Gastroesophageal sphincter (tissue), 4 donors: ENCODE measurements around the gene PLXNB3. TPM values are rescaled to one million over a fixed set of nuclear protein-coding genes. Genes with fewer than 3 reads are reported as not detected.

Source experiments
- ATAC-seq: fragments of 150-250 bp; one replicate; pipeline ENCODE4 v1.9.1; 2016; ENCODE audit warnings: mild to moderate bottlenecking, moderate library complexity
- H3K27ac ChIP-seq, 4 donors: fragments of 200-600 bp; sonication (generic) in 3 of 4; 1 replicate in 3 of 4; 2 replicates in 1 of 4; pipeline ENCODE4 v1.5.1; 2016 to 2019
- H3K27me3 ChIP-seq: fragments of 200-600 bp; sonication (generic); one replicate; pipeline ENCODE4 v1.5.1; 2019
- H3K36me3 ChIP-seq, 2 donors: fragments of 200-600 bp; sonication (generic); one replicate each; pipeline ENCODE4 v1.5.1; 2019; ENCODE audit warnings: control low read depth in 1 of 2
- H3K4me1 ChIP-seq, 3 donors: fragments of 200-600 bp; sonication (generic); 1 replicate in 2 of 3; 2 replicates in 1 of 3; pipeline ENCODE4 v1.5.1; 2016 to 2019; ENCODE audit warnings: control low read depth in 2 of 3
- H3K4me3 ChIP-seq, 2 donors: fragments of 200-600 bp; sonication (generic); one replicate each; pipeline ENCODE4 v1.5.1; 2019; ENCODE audit warnings: mild to moderate bottlenecking in 1 of 2, moderate library complexity in 1 of 2
- H3K9me3 ChIP-seq, 3 donors: fragments of 200-600 bp; sonication (generic); one replicate each; pipeline ENCODE4 v1.5.1; 2017 to 2019; ENCODE audit warnings: control low read depth in 2 of 3
- EP300 ChIP-seq: sonication (generic); formaldehyde crosslinking; IDR thresholded peaks from one replicate; pipeline ENCODE4 v1.6.1; 2017; ENCODE audit warnings: antibody characterized with exemption, mild to moderate bottlenecking
- POLR2A ChIP-seq, 2 donors: fragments of 450-650 bp; IDR thresholded peaks; one replicate each; pipeline ENCODE4 v1.6.1; 2017; ENCODE audit warnings: antibody characterized with exemption in 2 of 2, mild to moderate bottlenecking in 2 of 2, moderate library complexity in 1 of 2
- POLR2AphosphoS5 ChIP-seq: sonication (generic); formaldehyde crosslinking; IDR thresholded peaks from one replicate; pipeline ENCODE4 v1.6.1; 2017; ENCODE audit warnings: antibody characterized with exemption
- WGBS, 2 donors: methylation state at CpG; one replicate each; pipeline ENCODE4 v1.1.5; 2018; ENCODE audit warnings: low coverage in 1 of 2; 5-methylcytosine and 5-hydroxymethylcytosine counted together
- total RNA-seq, 4 donors: library from RNA; depleted of rRNA; stranded (reverse); fragments of >200 nt; gene quantifications; one replicate each; pipeline ENCODE4 v1.1.0, GENCODE V29; 2016
- TF ChIP-seq, protein P1 (sequence below), 4 experiments: fragments of 200-600 bp in 2 of 4; fragments of 450-650 bp in 2 of 4; sonication (generic) in 1 of 4; IDR thresholded peaks; one replicate each; pipeline ENCODE4 v1.5.1; 2017 to 2019; ENCODE audit warnings: antibody characterized with exemption in 4 of 4, mild to moderate bottlenecking in 2 of 4, moderate library complexity in 2 of 4

Gene PLXNB3
- total RNA-seq, 4 donors from 2014 or later: 9.2 to 19.2 (median 16.8) TPM

DNA sequence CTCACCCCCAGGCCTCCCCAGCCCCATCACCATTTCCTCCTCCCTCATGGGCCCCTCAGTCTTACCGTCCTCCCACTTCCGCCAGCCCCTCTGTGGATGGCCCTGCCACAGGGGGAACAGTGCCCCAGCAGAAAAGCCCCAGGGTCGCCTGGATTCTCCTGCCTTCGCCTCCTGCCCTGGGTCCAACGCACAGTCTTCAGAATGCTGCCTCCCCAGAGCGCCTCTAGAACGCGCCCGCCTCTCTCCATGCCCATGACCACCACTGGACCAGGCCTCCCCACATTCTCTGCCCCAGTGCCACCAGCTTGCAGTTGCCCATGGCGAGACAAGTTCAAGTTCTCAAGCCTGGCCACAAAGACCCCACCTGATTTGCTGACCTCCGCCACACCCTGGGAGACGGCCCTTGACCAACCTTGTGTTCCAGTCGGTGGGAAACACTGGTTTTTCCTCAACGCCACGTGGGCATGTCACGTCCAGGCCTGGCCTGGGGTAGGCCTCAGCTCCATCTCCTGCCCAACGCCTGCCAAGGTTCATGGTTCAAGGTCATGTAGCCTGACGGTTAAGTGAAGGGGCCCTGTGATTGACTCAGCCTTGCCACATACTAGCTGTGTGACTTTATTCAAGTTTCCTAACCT is 634 bp upstream of the PLXNB3 start:
- peaks cover 0 to 2% of the 10 kb centered on the region in 2 donors for H3K36me3 ChIP-seq
- H3K4me3 ChIP-seq: no peak overlapping the region
- peaks cover 0 to 36% (median 4%) of the 10 kb centered on the region in 3 donors for H3K4me1 ChIP-seq
- ATAC-seq: no peak
- TF ChIP-seq EP300: no peak
- TF ChIP-seq, protein P1, sequence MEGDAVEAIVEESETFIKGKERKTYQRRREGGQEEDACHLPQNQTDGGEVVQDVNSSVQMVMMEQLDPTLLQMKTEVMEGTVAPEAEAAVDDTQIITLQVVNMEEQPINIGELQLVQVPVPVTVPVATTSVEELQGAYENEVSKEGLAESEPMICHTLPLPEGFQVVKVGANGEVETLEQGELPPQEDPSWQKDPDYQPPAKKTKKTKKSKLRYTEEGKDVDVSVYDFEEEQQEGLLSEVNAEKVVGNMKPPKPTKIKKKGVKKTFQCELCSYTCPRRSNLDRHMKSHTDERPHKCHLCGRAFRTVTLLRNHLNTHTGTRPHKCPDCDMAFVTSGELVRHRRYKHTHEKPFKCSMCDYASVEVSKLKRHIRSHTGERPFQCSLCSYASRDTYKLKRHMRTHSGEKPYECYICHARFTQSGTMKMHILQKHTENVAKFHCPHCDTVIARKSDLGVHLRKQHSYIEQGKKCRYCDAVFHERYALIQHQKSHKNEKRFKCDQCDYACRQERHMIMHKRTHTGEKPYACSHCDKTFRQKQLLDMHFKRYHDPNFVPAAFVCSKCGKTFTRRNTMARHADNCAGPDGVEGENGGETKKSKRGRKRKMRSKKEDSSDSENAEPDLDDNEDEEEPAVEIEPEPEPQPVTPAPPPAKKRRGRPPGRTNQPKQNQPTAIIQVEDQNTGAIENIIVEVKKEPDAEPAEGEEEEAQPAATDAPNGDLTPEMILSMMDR (IDR thresholded peaks at IDR 0.05): no peak
- TF ChIP-seq POLR2A (IDR thresholded peaks at IDR 0.05): no peak
- no peak for TF ChIP-seq POLR2AphosphoS5
- no peaks in the 10 kb centered on the region for H3K9me3 ChIP-seq
- H3K27ac ChIP-seq: no peak overlapping the region
- no peaks in the 10 kb centered on the region for H3K27me3 ChIP-seq
- WGBS, 2 donors: 68% methylated on average over 5 of the region's 18 CpGs; no CpG with 5 or more reads in 1 of the 2 donors

DNA sequence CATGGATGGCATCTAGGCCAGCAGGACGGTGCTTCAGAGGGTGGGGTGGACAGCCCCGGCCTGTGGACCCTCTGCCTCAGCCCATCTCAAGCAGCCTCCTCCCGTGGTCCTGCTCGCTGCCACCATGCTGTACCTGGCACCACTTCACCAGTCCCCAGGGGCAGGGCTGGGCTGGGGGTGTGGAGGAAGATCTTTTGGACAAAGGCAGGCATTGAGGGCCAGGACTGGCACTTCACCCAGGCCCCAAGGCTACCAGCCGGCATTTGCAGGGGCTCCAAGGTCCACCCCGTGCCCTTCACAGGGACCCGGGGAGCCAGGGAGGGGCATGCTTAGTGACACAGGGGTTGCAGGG is 713 bp downstream of the PLXNB3 start:
- Histone ChIP-seq H3K27ac (peak overlapping the region; percentile 15 to 83 (median 78)), H3K4me3 (peak overlapping the region; percentile 33 to 46), H3K36me3 (peaks cover 0 to 16% of the 10 kb centered on the region in 2 donors), H3K27me3 (no peaks in the 10 kb centered on the region), H3K9me3 (no peaks in the 10 kb centered on the region), H3K4me1 (peaks cover 0 to 36% (median 4%) of the 10 kb centered on the region in 3 donors)
- ATAC-seq: no peak
- TF ChIP-seq POLR2A (IDR thresholded peaks at IDR 0.05) (no peak), POLR2AphosphoS5 (no peak), EP300 (no peak)
- TF ChIP-seq, protein P1 (IDR thresholded peaks at IDR 0.05): no peak
- no CpG with 5 or more reads among the region's 7 CpGs for WGBS, 2 donors

DNA sequence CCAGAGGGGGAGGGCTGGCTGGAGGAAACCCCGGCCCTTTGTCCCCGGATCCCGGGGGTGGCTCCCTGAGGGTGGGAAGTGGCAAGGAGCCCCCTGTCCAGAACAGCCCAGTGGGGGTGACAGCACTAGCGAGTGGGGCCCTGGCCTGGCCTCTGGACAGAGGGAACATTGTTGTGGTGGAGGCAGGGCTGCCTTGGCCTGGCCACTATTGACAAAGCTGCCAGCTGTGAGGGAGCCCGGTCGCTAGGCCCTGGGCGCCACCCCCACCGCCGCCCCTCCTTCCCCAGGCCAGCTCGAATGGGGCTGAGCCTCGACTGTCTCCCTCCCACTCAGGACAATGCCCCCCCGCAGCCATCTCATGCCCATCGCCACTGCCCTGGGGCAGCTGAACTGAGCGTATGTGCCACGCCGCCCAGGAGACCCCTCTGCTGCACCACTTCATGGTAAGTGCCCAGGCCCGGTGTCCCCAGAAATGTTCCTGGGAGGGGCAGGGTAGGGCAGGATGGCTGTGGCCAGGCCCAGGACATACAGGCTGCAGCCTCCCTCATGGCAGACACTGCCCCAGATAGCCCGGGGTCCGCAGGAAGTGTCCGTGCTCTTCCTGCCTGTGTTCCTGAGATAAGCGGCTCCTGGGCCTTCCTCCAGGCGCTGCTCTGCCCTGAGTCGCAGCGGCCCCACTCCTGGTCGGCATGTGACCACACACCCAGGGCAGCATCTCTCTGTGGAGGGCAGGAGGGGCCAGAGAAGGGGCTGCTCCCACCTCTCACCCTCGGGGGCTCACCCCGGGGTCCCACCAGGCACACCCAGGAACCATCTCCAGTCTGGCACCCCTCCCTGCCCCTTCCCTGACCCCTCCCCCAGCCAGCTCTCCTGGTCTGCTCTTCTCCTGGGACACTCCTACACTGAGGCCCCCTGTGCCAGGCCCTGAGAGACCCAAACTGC is 1.4 kb downstream of the PLXNB3 start:
- Histone ChIP-seq H3K27me3 (no peaks in the 10 kb centered on the region), H3K27ac (peak overlapping the region; percentile 15 to 83 (median 78)), H3K4me1 (peaks cover 0 to 36% (median 4%) of the 10 kb centered on the region in 3 donors), H3K36me3 (peaks cover 0 to 22% of the 10 kb centered on the region in 2 donors), H3K4me3 (peak overlapping the region; percentile 33 to 46), H3K9me3 (no peaks in the 10 kb centered on the region)
- WGBS, 2 donors: 80% methylated on average over 1 of the region's 27 CpGs; no CpG with 5 or more reads in 1 of the 2 donors
- TF ChIP-seq POLR2A (IDR thresholded peaks at IDR 0.05): no peak
- TF ChIP-seq, protein P1 (IDR thresholded peaks at IDR 0.05): no peak
- no peak for TF ChIP-seq EP300
- no peak for TF ChIP-seq POLR2AphosphoS5
- ATAC-seq: peak; percentile 4

DNA sequence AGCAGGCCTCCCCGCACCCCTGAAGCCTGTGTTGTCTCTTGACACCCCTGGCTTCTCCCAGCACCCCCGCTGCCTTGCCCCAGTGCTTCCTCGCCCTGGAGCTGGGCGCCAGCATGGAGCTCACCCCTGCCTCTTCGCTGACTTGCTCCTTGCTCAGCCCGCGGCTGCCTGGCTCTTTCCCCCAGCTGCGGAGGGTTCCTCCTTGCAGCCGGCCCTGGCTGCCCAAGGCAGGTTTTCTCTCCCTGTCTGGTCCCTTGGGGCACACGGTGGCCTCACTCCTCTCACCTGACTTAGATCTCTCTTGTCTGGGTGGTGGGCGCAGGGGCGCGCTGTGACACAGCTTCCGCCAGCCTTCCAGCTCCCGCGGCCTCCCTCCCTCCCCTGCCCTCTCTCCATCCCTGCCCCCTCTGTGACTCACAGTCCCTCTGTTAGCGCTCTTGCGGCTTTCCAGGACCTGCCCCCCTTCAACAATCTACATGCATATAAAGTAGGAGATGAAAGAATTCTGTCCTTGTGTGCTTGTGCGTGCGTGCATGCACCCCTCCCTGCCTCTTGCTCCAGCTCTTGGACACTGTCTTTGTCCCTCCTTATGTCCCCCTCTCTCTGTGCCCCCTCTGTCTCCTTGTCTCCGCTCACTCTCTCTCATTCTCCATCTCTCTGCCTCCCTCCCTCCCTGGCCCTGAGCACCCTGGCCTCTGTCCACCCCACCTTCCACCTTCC is 2.2 kb downstream of the PLXNB3 start:
- peaks cover 0 to 36% (median 4%) of the 10 kb centered on the region in 3 donors for H3K4me1 ChIP-seq
- H3K4me3 ChIP-seq: peak overlapping the region; percentile 33 to 46
- peak; percentile 45 for ATAC-seq
- peaks cover 0 to 30% of the 10 kb centered on the region in 2 donors for H3K36me3 ChIP-seq
- 0 to 61% methylated on average over 3 to 13 of the region's 21 CpGs for WGBS, 2 donors
- H3K9me3 ChIP-seq: no peaks in the 10 kb centered on the region
- no peaks in the 10 kb centered on the region for H3K27me3 ChIP-seq
- TF ChIP-seq POLR2A (IDR thresholded peaks at IDR 0.05): no peak
- no peak for TF ChIP-seq POLR2AphosphoS5
- TF ChIP-seq, protein P1 (IDR thresholded peaks at IDR 0.05): no peak
- no peak for TF ChIP-seq EP300
- H3K27ac ChIP-seq: peak overlapping the region; percentile 1 to 83 (median 78)
